Ascending aorta (tissue), 2 donors: ENCODE measurements around the gene DIPK1B. TPM values are rescaled to one million over a fixed set of nuclear protein-coding genes. Genes with fewer than 3 reads are reported as not detected.
"Not testable (repeated sequence)": the region's sequence is repeated elsewhere in the genome, so short reads cannot be mapped to it uniquely, and the experiment has no call there.

Experiments used
- DNase-seq, 2 donors: peaks; one replicate each; pipeline ENCODE4 v3.0.0-alpha.2; 2019; ENCODE audit warnings: low spot score in 2 of 2
- H3K27ac ChIP-seq, 2 donors: fragments of 200-600 bp; sonication (generic); one replicate each; pipeline ENCODE4 v1.5.1; 2016 to 2017; ENCODE audit warnings: mild to moderate bottlenecking in 1 of 2
- H3K27me3 ChIP-seq: fragments of 200-600 bp; sonication (generic); one replicate; pipeline ENCODE4 v1.5.1; 2017
- H3K36me3 ChIP-seq, 2 donors: fragments of 200-600 bp; sonication (generic); one replicate each; pipeline ENCODE4 v1.5.1; 2016
- H3K4me1 ChIP-seq, 2 donors: fragments of 200-600 bp; sonication (generic); one replicate each; pipeline ENCODE4 v1.5.1; 2016 to 2017; ENCODE audit warnings: mild to moderate bottlenecking in 1 of 2
- H3K4me3 ChIP-seq, 2 donors: fragments of 200-600 bp; sonication (generic); one replicate each; pipeline ENCODE4 v1.5.1; 2016 to 2017; ENCODE audit warnings: mild to moderate bottlenecking in 1 of 2
- H3K9me3 ChIP-seq, 2 donors: fragments of 200-600 bp; sonication (generic); one replicate each; pipeline ENCODE4 v1.5.1; 2016
- intact Hi-C: fragments of 100-400 bp; cut with DNase I; formaldehyde crosslinking; loops from one replicate; pipeline ENCODE4 v1.15.1; 2023
- total RNA-seq: library from RNA; depleted of rRNA; stranded (reverse); fragments of >200 nt; gene quantifications from one replicate; pipeline ENCODE4 v1.1.0, GENCODE V29; 2016
- TF ChIP-seq, protein P1 (sequence below), 3 experiments: fragments of 200-600 bp in 2 of 3; fragments of 450-650 bp in 1 of 3; sonication (generic) in 2 of 3; IDR thresholded peaks; one replicate each; pipeline ENCODE4 v1.5.1; 2016 to 2019; ENCODE audit warnings: antibody characterized with exemption in 3 of 3, mild to moderate bottlenecking in 1 of 3, moderate library complexity in 1 of 3

Gene DIPK1B
- total RNA-seq, 1 donor from 2014 or later: 86.2 TPM

DNA sequence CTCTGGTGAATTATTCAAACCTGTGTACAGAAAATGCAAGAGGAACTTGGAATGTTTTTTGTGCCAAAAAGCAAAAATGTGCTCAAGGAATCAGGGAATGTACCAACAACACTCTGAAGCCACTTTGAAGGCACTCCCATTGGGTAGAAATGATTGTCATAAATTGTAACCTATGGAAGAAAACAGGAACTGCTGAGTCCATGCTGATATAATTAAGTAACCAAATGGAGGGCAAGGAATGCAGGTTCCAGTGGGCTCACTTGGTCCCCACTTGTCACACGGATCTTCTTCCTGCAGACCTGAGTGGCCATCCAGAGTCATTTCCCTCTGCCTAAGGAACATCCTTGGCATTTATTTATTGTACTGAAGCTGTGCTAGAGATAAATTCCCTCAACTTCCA lies 38.9 kb downstream of the DIPK1B start:
- TF ChIP-seq, protein P1, sequence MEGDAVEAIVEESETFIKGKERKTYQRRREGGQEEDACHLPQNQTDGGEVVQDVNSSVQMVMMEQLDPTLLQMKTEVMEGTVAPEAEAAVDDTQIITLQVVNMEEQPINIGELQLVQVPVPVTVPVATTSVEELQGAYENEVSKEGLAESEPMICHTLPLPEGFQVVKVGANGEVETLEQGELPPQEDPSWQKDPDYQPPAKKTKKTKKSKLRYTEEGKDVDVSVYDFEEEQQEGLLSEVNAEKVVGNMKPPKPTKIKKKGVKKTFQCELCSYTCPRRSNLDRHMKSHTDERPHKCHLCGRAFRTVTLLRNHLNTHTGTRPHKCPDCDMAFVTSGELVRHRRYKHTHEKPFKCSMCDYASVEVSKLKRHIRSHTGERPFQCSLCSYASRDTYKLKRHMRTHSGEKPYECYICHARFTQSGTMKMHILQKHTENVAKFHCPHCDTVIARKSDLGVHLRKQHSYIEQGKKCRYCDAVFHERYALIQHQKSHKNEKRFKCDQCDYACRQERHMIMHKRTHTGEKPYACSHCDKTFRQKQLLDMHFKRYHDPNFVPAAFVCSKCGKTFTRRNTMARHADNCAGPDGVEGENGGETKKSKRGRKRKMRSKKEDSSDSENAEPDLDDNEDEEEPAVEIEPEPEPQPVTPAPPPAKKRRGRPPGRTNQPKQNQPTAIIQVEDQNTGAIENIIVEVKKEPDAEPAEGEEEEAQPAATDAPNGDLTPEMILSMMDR (IDR thresholded peaks at IDR 0.05): no peak
- Histone ChIP-seq H3K4me3 (no peak overlapping the region), H3K27ac (no peak overlapping the region), H3K4me1 (no peaks in the 10 kb centered on the region), H3K9me3 (no peaks in the 10 kb centered on the region), H3K36me3 (no peaks in the 10 kb centered on the region), H3K27me3 (no peaks in the 10 kb centered on the region)
- no peak for DNase-seq
- intact Hi-C loops: no loop called here

DNA sequence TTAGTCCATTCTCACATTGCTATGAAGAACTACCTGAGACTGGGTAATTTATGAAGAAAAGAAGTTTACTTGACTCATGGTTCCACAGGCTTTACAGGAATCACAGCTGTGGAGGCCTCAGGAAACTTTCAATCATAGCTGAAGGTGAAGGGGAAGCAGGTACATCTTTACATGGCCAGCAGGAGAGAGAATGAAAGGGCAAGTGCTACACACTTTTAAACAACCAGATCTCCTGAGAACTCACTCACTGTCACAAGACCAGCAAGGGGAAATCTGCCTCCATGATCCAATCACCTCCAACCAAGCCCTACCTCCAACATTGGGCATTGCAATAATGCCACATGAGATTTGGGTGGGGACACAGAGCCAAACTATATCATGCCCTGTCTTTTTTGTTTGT lies 39.4 kb downstream of the DIPK1B start:
- H3K27ac ChIP-seq: no peak overlapping the region
- TF ChIP-seq, protein P1 (IDR thresholded peaks at IDR 0.05): no peak
- no peak for DNase-seq
- no peaks in the 10 kb centered on the region for H3K9me3 ChIP-seq
- no peaks in the 10 kb centered on the region for H3K27me3 ChIP-seq
- H3K4me1 ChIP-seq: no peaks in the 10 kb centered on the region
- no peaks in the 10 kb centered on the region for H3K36me3 ChIP-seq
- no peak overlapping the region for H3K4me3 ChIP-seq
- intact Hi-C loops: no loop called here

DNA sequence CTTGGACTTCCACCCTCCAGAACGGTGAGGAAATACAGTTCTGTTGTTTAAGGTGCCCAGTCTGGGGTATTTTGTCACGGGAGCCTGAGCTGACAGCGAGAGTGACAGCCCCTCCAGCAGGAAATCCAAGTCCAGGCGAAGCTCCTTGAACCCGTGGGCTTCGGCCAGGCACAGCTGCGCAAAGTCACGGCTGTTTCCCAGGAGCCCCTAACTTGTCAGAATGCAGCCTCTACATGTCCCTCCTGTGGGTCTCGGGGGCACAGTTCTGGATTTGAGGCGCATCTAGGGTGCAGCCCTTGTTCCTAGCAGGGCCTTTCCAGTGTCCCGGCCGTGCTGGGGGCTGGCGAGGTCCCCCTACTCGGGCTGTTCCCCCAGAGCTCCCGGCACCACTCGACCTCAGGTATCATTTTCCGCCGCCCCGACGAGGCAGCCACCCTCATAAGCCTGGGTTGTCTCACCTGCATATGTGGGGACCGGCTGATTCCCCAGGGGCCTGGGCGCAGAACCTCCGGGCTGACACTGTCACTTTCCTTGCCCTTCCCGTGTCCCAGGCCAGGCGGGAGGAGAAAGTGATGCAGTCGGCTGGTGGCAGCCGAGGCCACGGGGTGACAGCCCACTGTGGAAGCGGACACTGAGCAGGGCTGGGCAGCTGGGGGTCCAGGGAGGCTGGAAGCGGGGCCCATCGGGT lies 41.1 kb downstream of the DIPK1B start:
- no peak for DNase-seq
- H3K9me3 ChIP-seq: no peaks in the 10 kb centered on the region
- no peaks in the 10 kb centered on the region for H3K36me3 ChIP-seq
- TF ChIP-seq, protein P1 (IDR thresholded peaks at IDR 0.05): no peak
- no peak overlapping the region for H3K4me3 ChIP-seq
- H3K27ac ChIP-seq: no peak overlapping the region
- intact Hi-C loops: no loop called here
- H3K4me1 ChIP-seq: no peaks in the 10 kb centered on the region
- H3K27me3 ChIP-seq: no peaks in the 10 kb centered on the region

DNA sequence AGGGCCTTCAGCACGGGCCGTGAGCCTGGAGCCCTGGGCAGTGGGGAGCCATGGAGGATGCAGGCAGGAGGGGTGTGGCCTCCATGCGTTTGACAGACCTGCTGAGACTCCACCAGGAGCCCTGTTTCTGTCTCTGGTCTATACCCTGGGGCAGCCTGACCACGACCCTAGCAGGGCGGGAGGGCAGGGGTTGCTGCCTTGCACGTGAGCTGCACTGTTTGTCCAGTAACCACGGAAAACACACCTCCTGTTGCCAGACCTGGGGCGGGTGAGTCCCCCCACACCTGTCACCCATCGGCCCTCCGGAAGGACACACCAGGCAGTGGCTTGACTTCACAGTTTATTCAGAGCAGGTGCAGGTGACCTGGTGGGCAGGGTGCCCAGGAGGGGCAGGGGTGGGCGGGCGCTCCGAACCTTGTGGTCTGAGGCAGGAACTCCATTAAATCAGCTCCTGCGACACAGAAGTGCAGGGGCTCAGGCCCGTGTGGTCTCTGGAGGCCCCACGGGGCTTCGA lies 41.7 kb downstream of the DIPK1B start:
- no peak overlapping the region for H3K27ac ChIP-seq
- H3K4me1 ChIP-seq: no peaks in the 10 kb centered on the region
- no peaks in the 10 kb centered on the region for H3K36me3 ChIP-seq
- H3K4me3 ChIP-seq: no peak overlapping the region
- TF ChIP-seq, protein P1 (IDR thresholded peaks at IDR 0.05): no peak
- H3K9me3 ChIP-seq: no peaks in the 10 kb centered on the region
- no peak for DNase-seq
- intact Hi-C loops: no loop called here
- no peaks in the 10 kb centered on the region for H3K27me3 ChIP-seq

DNA sequence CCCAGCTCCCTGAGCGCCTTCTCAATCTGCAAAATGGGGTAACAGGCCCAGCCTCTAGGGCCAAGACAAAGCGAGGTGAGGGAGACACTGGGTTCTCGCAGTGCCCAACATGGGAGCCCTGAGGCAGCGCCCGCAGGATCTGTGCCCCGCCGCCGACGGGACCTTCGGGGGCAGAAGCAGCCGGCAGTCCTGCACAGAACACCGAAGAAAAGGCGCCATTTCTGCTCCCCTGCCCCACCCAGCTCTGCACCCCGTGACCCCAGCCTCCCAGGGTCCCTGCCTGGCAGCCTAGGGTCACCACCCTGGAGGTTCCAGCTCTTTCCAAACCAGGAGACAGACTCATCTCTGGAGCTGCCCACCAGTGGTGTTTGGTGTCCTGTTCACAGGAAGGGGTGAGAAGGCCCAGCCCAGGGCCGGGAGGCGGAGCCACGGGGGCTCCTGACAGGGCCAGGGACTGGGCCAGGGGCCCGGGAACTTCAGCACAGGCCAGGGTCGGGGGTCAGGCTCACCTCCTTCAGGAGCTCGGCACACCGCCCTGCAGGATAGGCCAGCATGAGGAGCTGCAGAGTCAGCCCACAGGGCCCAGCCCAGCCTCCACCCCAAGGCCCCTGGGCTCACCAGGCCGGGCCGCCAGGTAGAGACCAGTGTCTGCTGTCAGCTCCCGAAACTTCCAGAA lies 42.4 kb downstream of the DIPK1B start:
- Histone ChIP-seq H3K4me1 (no peaks in the 10 kb centered on the region), H3K27me3 (no peaks in the 10 kb centered on the region), H3K9me3 (no peaks in the 10 kb centered on the region), H3K4me3 (no peak overlapping the region), H3K27ac (no peak overlapping the region), H3K36me3 (no peaks in the 10 kb centered on the region)
- intact Hi-C loops: no loop called here
- no peak for DNase-seq
- TF ChIP-seq, protein P1 (IDR thresholded peaks at IDR 0.05): no peak

DNA sequence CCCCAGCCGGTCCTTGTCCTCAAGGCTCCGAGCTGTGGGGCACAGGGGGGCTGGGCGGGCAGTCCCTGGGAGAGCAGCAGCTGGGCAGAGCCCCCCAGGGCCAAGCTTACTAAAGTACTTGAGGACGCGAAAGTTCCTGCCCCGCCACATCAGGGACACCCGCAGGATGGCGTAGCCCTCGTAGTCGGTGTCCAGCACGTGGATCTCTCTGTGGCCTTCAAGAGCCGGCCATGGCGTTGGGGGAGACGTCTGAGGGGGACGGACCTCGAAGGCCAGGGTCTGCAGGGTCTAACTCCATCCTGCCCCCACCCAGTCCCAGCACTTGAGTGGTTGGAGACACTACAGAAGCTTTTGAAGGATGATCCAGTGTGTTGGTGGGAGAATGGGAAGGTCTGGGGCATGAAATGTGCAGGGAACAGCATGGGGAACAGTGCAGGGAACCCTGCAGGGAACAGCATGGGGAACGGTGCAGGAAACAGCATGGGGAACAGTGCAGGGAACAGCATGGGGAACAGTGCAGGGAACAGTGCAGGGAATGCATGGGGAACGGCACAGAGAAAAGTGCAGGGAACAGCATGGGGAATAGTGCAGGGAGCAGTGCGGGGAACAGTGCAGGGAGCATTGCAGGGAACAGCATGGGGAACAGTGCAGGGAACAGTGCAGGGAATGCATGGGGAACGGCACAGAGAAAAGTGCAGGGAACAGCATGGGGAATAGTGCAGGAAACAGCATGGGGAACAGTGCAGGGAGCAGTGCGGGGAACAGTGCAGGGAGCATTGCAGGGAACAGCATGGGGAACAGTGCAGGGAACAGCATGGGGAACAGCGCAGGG lies 43.1 kb downstream of the DIPK1B start:
- H3K27ac ChIP-seq, H3K4me1 ChIP-seq, H3K27me3 ChIP-seq, H3K9me3 ChIP-seq, H3K36me3 ChIP-seq, H3K4me3 ChIP-seq, DNase-seq, intact Hi-C loops: not testable (repeated sequence)
